GM18499 (cell line): Measurements from ENCODE around the gene SLC17A7.

Experiments used
- ATAC-seq: cut with Tn5 transposase; IDR thresholded peaks from one replicate; pipeline ENCODE4 v1.9.1; 2021; ENCODE audit warnings: moderate number of reproducible peaks; ENCODE audit not compliant: insufficient read depth, unreplicated experiment

The SLC17A7 gene

DNA sequence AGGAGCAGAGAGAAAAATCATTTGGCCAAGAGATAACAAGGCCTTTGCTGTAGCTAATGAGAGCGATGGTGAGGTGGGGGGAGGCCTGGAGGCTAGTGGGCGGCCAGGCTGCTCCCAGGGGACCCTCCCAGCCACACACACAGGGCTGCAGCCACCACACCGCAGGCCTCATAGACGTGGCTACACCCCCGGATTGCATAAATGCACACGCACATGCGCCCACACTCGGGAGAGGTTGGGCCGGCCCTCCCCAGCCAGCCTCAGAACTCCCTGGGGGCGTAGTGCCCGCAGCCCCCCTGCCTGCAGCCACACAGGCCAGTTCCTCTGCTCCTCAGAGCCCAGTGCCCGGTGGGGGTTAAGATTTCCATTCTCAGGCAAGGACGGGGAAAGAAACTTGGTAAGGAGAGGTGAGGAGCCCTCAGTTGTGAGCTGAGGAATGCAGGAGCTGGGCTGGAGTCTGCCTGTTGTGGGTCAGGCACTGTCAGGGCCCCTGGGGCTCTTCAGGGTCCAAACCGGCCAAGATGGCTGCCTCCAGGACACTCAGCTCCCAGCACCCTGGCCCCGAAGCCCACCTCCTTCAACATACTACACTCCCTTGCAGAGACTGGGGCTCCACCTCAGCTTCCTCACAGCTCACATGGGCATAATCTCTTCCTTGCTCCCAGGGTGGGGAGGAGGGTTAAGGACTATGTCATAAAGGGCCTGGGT lies 26.1 kb downstream of the SLC17A7 start:
- ATAC-seq: no peak

DNA sequence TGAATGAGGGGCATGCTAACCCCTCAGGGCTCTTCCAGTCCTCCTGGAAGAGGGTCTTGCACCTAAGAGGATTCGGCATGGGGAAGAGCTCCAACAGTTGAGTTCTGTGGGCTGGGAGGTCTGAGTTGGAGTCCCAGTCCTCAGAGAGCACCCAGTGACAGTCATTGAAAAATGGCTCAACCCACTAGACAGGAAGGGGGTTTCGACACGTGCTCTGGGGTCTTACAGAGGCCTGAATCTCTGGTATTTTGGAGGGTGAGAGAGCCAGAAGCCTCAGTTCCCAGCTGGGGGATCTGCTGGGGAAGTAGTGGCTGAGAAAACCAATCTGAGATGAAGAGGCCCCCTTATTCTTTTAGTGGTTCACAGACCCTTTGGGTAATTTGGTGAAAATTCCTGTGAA lies 27.1 kb downstream of the SLC17A7 start:
- ATAC-seq: no peak

DNA sequence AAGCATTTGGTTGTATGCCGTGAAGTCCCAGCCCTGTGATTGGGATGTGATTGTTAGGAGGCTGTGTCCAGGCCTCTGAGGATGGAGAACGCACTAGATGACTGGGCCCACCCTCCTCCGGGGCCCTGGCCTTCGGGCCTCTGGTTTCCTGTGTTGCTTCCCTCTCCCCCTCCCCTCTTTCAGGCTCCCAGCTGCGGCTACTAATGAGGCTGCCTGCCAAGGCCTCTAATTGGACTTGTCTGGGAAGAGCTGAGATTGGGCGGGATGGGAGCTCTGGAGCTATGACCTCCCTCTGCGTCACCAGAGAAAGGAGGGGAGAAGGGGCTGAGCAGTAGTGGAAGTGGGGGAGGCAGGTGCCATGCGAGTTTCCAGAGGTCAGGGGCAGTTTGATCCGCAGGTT lies 28.0 kb downstream of the SLC17A7 start:
- no peak for ATAC-seq

GRCh38 chr19:49411681-49412326 lies 29.5 kb downstream of the SLC17A7 start:
- no peak for ATAC-seq

DNA sequence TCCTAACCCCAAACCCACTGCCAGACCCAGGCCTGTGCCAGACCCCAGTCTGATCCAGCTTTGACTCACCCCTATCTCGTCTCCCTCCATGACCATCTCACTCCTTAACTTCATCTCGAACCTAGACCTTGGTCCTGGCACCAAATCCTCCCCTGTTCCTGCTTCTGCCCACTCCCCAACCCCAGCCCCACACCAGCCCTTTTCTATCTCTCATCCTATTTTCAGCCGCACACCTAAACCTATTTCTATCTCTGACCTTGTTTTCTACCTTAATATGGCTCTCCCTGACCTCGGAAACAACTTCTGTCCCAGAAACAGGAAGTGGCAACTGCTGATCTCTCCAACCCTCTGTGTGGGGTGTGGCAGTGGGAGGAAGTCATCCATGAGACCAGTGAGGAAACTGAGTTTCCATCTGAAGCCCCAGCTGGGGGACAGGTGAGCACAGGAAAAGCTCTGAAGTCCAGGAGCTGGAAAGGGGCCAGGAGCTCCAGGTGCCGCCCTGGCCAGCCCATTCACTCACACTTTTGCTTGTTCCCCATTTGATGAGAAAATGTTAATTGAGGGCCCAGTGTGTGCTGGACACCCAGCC lies 31.8 kb downstream of the SLC17A7 start:
- no peak for ATAC-seq

GRCh38 chr19:49408816-49409440 lies 32.4 kb downstream of the SLC17A7 start:
- ATAC-seq: no peak

DNA sequence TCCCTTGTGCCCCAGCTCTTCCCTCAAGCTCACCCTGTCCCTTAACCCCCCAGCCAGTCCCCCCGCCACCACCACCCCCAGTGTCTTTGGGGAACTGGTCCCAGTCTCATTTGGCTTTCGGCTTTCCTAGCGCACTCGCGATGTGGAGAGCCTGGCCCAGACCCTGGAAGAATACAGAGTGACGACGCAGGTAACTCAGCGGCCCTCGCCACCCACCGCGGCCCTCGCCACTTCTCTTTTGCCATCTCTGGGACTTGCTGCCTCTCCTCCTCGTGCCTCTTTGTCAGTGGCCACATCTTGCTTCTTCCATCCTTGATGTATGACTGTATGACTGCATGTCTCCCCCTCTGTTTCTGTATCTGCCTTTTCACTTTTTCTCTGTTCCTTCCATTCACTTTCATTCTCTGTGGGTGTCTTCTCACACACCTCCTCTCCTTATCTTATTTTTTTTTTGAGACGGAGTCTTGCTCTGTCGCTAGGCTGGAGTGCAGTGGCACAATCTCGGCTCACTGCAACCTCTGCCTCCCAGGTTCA lies 33.8 kb downstream of the SLC17A7 start:
- no peak for ATAC-seq

DNA sequence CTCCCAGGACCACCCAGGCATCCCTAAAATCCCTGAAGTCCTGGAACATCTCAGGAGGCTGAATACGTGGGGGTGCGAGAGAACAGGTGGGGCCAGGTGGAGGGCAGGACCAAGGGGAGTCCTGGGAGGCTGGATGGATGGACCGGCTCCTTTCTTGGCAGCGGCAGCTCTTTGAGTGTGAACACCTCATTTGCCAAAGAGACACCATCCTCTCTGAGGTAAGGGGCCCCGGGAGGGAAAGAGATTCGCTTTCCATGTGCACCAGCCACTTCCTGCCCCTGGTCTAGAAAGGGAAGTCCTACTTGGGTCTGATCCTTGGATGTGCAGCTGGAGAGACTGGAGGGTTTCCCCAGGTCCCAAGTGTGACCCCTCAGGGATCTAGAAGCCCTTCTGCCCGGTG lies 34.2 kb downstream of the SLC17A7 start:
- ATAC-seq: no peak

DNA sequence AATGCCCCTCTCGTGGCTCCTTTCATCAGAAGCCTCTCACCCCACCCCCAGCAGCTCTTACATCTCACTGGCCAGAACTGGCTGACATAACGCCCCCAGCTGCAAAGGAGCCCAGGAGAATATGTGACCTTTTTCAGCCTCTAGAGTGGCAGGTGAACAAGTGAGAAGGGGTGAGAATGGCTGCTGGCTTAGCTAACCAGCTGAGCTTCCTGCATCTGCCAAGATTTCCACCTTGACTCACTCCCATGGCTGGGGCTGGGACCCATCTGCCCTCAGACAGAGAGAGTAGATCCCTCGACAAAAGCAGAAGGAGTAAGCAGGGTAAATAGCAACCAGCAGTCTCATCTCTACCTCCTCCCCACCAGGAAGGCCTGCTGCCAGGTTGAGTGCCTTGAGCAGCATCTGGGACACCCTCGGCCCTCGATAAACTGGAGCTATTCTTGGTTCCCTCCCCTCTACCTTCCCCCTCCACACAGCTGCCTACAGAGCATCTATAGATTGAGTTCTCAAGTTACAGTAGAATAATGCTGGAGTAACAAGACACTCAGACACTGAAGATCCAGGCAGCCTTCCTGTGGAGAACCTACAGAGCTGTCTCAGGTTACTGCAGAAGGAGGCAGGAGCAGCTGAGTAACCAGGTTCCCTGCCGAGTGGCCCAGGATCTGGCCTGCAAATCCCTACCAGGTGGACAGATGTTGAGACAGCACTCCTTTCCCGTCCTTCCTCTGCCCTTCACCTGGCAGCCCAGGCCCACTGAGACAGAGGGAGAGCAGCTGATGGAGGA lies 37.7 kb downstream of the SLC17A7 start:
- no peak for ATAC-seq

DNA sequence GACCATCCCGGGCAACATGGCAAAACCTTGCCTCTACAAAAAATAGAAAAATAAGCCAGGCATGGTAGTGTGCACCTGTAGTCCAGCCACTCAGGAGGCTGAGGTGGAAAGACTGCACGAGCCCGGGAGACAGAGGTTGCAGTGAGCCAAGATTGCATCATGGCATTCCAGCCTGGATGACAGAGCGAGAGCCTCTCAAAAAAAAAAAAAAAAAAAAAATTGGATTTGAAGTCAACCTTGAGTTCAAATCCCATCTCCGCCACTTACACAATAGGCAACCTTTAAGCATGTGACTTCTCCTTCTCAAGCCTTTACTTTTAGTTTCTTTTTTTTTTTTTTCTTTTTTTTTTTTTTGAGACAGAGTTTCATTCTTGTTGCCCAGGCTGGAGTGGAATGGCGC lies 41.3 kb downstream of the SLC17A7 start:
- ATAC-seq: no peak

GRCh38 chr19:49398931-49399330 lies 42.4 kb downstream of the SLC17A7 start:
- no peak for ATAC-seq

DNA sequence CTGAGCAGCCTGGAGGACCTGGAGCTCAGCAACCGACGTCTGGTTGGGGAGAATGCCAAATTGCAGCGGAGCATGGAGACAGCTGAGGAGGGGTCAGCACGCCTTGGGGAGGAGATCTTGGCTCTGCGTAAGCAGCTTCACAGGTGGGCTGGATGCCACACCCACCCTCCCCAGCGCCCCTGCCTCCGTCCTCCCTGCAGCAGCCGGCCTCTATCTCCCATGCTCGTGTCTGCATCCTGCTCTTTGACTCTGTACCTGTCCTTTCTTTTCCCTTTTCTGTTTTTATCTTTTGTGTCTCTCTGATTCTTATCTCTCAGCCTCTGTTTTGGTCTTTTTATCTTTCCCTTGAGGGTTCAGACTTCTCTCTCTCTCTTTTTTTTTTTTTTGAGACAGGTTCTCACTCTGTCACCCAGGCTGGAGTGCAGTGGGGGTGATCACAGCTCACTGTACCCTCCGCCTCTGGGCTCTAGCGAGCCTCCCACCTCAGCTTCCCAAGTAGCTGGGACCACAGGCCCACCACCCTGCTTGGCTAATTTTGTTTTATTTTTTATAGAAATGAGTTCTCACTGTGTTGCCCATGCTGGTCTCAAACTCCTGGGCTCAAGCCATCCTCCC lies 43.2 kb downstream of the SLC17A7 start:
- no peak for ATAC-seq

- no peak for ATAC-seq
Measured at GRCh38 chr19:49396738-49397505, 44.4 kb downstream of the SLC17A7 start.

DNA sequence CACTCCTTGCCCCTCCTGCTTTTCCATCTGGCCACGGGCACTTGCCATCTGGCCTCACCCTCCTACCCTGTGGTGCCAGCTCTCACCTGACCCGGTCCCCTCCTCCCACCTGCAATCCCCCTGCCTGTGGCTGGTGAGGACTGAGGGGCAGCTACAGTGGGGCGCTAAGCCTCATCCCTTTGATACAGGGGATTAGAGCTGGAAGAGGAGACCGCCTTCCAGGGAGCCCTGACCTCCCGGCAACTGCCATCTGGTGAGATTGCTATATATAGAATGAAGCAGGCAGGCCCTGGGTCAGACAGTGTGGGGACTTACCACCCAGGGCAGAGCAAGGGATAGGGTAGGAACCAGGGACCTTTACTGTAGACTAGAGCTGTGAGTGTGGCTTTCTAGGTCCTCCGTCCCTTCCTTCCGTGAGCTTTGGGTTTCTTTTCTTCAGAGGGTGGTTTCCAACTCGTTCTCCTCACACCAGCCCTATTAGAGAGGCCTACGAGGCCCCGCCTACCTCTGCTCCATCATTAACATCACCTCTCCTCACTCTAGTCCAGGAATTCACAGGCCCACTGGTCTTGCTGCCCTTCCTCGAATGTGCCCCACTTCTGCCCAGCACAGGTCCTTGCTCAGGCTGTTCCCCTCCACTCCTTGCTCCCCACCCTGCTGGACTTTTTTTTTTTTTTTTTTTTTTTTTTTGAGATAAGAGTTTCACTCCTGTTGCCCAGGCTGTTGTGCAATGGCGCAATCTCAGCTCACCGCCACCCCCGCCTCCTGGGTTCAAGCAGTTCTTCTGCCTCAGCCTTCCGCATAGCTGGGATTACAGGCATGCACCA lies 45.5 kb downstream of the SLC17A7 start:
- no peak for ATAC-seq

- no peak for ATAC-seq
Measured at GRCh38 chr19:49393881-49394280, 47.4 kb downstream of the SLC17A7 start.

DNA sequence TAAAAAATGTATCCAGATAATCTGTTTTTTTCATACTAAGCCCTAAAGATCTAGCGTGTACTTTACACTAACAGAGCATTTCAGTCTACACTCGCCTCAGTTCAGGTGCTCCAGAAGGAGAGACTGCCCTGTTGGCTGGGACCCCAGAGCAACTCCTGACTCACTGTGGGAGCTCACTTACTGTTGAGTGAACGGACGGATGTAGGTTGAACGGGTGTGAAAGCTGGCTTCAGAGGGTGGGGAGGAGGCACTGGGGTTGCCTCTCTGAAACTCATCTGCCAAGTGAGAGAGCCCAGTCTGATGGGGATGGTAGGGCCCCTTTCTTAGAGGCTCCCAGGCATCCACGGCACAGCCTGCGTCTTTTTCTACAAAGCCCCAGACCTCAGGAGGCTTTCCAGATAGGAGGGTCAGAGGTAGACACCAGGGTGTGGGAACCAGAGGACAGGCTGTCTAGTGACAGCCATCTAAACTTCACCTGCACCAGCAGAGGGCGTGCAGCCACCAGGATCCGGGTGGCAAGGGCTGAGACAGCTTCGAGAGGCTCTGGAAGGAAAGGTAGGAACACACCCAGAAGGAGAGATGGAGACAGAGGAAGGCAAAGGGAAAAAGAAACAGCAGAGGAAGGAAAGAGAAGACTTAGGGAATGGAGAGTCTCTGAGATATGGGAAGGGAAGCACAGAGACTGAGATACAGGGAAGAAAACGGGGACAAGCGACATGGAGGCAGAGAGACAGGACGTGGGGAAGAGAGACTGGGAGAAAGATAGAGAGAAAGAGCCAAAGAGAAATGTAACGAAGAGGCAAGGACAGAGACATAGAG lies 49.5 kb downstream of the SLC17A7 start:
- ATAC-seq: no peak

DNA sequence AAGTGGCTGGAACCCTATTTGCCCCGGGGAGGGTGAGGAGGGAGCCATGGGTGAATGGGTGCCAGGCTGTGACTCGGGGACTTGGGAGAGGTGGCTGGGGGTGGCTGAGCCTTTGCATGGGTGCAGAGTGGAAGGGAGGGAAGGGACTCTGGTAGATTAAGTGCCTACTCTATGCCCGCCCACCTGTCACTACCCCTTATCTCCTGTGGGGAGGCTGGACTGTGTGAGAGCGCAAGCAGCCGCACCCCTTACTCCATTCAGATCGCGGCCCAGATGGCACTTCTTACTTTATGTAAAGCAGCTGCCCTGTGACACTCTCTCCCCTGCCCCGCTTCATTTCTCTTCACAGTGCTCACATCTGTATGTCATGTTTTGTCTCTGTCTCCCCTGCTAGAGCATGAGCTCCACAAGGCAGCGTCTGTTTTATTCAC lies 50.4 kb downstream of the SLC17A7 start:
- no peak for ATAC-seq
